Stimulated activated CD8-positive, alpha-beta memory T cell treated with anti-CD3 and anti-CD28 coated beads, Interleukin-15, amount 100 ng/mL, for 48 hours (primary cell): Measurements from ENCODE around the gene TP53AIP1.

Experiments
- DNase-seq, 2 donors: peaks; one replicate each; pipeline ENCODE4 v3.0.0-alpha.2; 2020; ENCODE audit warnings: low read depth in 2 of 2

TP53AIP1 gene

DNA sequence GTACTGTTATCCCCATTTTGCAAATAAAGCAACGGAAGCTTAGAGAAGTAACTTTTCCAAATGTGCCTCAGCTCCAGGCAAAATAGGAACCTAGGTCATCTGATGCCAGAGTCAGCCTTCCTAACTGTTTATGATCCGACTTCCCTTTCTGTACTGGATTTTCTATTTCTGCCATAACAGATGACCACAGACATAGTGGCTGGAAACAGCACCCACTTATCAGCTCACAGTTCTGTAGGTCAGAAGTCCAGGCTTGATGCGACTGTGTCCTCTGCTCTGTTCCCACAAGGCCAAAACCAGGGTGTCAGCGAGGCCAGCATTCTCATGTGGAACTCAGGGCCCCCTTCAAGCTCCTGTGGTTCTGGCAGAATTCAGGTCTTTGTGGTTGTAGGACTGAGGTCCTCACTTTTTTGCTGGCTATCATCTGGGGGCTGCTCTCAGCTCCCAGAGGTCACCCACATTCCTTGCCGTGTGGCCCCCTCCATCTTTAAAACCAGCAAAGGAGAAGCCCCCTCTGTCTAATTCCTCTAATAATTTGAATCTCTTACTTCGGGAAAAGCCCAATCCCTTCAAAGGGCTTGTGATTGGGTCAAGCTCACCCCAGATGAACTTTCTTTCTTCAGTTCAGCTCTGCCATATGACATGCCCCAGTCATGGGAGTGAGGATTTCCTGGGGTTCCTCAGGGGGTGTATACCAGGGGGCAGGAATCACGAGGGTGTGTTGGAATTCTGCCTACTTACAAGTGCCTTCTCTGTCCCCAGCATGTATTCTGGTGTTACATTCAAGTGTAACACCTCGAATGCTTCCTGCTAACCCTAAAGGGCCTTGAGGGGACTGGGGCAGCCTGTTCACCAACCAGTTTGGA, 36.3 kb downstream of the TP53AIP1 start:
- DNase-seq: no peak

DNA sequence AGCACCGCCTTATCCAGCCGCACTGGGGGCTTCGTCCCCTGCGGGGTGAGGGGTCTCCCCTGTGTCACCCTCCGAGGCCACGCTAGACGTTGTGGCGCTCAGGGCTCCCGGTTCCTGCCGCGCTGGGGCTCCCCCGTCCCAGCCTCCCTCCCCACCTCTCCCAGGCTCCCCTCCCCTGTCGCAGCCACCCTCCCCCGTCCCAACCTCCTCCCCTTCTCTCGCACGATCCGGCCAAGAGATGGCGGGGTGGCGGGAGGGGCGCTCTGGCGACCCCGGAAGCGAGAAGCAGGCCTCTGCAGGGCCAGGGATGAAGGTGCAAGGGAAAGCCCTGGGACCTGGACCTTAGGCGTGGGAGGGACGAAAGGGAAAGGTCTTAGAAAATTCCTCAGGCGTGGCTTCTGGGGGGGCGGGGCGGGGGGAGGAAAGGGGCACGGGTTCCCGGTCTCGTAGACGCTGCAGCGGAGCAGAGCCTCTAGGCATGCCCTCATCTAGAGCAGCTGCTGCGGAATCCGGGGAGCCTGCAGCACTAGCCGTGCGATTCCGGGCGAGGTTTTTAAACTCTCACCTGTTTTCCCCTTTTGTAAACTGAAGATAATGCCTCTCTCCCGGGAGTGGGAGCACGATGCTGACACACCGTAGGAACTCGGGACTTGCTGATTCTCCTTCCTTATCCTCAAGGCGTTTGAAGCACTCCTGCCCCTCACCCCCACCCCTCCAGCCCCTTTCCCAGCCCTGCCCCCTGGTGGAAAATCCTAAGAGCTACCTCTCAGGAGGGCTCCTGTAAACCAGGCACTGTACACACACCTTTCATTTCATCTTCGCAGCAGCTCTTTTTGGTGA, 37.1 kb downstream of the TP53AIP1 start:
- DNase-seq: no peak

DNA sequence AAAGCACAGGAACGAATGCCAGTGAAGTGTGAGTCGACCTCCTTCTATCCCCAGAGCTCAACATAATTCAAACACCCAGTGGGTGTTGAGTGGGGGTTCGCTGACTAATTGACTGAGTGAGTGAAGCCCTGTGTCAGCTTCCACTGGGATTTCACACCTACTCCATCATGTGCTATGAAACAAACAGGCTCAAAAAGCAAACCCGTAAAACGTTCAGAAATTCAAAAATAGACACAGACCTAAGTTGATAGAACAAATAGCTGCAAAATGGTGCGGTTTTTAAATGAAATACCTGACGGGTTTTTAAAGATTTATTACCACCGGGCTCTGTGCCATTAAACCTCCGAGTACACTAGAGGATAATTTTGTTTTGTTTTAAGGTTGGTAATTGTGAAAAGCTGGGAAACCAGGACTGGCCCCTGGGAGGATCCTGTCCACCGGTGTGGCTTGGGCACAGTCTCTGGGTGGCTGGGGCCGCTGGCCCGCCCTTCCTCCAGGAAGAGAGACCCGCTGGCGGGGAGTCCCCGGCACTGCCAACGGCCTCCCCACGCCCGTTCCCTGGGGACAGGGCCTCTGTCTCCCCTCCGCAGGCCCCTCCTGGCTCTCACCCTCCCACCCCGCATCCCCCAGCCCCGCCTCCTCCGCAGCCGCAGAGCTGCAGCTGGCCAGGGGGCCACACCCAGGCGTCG, 37.9 kb downstream of the TP53AIP1 start:
- no peak for DNase-seq

DNA sequence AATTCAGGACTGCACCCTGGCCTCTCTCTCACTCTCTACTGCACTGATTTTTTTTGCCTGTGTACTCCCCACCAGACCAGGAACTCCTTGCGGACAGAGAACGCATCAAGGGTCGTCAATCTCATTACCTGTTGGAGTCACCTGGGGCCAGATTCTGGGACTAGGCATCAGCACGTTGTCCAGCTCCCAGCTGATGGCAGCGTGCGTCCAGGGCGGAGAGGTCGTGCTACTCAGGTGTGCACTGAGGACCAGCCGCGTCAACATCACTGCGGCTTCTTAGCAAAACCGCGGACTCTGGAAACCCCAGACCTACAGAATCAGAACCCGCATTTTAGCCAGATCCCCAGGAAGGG, 38.4 kb downstream of the TP53AIP1 start:
- no peak for DNase-seq

GRCh38 chr11:128903248-128904061, 39.2 kb downstream of the TP53AIP1 start:
- no peak for DNase-seq

DNA sequence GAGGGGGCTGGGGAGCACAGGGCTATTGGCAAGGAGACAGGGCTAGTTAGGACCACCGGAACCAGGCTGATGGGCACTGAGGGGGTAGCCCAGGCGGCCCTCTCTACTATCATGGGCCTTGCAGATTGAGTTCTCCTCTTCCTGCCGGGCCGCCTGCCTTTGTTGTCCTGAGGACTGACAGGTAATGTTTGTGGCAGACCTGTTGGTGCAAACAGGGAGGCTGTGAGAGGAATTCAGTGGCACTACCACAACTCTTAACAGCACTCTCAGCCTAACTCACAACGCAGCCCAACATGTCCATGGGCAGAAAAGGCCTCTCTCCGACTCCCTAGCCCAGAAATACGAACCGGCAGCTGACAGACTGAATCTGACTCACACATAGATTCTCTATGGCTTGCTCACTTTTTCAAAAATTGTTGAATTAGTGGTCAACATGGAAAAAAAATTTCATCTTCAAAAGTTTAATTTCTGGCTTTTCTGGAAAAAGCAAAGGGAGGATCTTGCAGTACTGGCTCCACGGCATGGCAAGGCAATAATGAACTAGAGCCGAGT, 40.1 kb downstream of the TP53AIP1 start:
- no peak for DNase-seq

DNA sequence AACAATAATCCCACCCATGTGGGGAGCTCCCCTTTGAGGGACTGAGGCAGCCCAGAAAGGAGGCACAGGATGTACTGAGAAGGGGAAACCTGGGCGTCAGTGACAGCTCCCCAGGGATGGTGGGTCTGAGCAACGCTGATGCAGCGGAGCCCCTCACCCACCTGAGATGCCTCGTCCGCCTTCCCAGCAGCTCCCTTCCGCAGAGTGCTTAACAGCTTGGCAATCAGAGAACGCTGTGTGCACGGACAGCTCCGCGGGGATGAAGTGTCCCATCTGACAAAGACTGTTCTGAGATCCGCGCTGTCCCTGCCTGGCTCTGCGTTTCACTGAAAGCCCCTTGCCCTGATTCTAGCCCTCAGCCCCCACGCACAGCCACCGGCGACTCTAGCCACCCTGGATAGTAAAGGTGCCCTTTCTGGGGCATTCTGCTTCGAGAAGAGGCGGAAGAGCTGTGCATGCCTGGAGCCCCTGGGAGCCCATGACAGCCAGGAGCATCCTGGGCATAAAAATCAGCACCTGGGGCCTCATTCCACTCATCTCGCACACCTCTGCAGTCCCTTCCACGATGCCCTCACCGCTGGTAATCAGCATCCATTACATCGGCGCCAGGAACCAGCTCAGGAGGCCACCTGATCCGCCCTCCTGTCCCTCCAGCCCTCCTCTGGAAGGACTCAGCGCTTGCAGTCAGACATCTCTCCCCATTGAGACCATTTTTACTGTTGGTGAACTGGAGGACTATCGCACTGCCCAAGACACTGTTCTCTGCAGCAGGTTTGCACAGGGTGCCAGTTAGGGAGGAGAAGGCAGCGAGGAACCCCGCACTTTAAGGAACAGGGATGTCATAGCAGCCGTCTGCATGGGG, 40.8 kb downstream of the TP53AIP1 start:
- no peak for DNase-seq

DNA sequence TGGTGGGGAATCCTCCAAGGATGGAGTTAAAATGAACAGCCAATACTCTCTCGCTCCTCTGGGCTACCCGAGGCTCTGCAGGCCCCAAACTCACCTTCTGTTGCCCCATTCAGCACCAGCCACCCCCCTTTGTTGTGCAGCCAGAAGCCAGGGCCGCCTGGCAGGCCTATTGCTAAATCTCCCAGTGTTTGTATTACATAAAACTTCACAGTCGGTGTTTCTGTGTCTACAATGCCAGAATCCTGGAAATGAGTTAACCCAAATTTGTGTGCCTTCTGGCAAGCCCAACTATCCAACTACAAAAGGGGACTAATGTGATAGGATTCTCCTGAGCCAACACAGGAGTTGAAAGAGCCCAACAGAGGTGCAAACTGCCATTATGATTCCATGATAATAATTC, 42.2 kb downstream of the TP53AIP1 start:
- DNase-seq: no peak

DNA sequence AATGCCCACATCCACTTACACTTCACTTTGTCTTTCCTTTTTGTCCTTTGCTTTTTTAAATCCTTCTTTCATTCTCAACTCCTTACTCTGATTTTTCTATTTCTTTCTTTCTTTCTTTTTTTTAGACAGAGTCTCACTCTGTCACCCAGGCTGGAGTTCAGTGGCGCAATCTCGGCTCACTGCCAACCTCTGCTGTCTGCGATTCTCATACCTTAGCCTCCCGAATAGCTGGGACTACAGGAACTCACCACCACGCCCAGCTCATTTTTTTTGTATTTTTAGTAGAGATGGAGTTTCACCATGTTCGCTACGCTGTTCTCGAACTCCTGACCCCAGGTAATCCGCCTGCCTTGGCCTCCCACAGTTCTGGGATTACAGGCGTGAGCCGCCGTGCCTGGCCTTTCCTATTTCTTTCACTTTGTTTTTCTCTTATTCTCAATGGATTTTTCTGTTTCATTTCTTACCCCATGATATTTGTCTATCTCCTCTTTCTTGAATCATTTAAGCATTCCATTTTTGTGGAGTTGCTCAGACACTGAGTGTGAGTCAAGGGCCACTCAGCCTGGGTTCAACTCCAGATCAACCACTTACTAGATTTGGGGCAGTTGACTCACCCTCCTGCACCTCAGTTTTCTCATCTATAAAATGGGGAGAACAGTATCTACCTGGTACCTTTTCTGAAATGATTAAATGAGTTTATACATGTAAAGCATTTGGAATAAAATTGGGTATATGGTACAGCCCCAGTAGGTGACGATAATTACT, 43.9 kb downstream of the TP53AIP1 start:
- DNase-seq: no peak

- no peak for DNase-seq
These were observed 44.8 kb downstream of the TP53AIP1 start for GRCh38 chr11:128897826-128898225.

DNA sequence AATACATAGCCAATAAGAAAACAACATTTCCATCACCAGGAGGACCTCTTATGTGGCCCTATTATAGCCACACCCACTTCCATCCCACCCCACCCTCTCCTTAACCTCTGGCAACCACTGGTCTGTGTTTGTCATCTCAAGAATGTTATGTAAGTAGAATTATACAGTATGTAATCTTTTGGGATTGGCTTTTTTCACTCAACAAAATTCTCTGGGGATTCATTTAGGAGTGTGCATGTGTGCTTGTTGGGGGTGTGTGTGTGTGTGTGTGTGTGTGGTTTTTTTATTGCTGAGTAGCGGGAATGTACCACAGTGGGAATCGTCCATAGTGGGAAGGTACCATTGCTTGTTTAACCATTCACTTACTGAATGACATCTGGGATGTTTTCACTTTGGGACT, 46.3 kb downstream of the TP53AIP1 start:
- DNase-seq: no peak

- no peak for DNase-seq
These were observed 47.1 kb downstream of the TP53AIP1 start for GRCh38 chr11:128895526-128895925.

- no peak for DNase-seq
These were observed 48.0 kb downstream of the TP53AIP1 start for GRCh38 chr11:128894685-128895084.

GRCh38 chr11:128894286-128894681, 48.4 kb downstream of the TP53AIP1 start:
- DNase-seq: no peak

DNA sequence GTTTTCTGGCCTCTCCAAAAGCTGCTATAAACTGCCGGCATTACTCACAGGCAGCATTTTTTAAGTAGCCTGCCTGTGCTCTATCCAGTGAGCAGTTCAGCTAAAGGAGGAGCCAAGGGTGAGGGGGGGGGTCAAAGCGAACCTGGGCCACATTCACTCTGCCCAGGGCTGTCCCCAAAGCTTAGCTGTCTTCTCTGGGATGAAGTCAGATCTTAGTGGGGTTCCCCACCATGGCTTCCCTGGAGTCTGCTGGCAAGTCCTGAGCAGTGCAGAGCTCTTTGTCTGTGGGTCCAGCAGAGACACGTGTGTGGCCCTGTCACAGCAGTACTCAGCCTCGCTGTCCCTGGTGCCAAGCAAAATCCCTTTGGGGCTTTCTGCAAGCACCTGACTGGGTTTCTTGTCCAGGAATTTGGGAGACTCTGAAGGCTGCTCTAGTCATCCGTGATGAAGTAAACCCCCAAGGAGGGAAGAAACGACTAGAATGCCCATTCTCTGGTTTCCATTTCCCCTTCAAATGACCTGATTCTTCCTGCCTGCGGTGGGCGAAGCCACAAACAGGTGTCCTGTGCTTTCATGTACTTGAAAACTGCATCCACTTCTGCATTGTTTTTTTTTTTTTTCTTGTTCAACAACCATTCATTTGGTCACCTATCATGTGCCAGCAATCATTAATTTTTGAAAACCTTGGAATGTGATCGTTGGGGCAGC, 48.9 kb downstream of the TP53AIP1 start:
- no peak for DNase-seq

DNA sequence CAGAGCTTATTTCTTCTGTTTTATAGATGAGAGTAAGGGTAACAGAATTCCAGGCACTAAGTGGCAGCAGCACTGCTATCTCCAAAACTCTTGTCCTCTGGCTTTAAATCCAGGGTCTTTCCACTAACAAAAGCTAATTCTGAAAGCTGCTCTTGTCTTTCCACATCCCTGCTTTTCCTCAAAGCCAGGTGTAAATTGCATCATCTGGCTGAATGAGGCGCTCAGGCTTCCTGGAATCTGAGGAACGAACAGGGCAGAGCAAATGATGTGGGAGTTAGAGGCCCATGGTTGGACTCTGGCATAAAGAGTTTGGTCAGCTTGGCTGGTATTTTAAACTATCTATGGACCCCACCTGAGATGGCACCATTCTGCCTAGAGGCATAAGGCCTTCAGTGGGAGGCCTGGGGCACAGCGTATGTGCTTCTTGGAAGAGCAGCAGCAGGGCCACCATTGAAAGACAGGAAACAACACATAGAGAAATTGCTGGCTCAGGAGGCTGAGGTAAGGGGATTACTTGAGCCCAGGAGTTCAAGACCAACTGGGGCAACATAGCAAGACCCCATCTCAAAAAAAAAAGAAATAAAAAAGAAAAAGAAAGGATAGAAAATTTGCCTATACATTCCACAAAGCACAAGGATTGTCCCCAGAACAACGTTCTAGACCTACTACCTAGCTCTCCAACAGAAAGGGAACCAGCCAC, 49.7 kb downstream of the TP53AIP1 start:
- no peak for DNase-seq

- no peak for DNase-seq
These were observed 50.7 kb downstream of the TP53AIP1 start for GRCh38 chr11:128891913-128892398.
